ENCODE data around the gene CNTNAP2.

DNA sequence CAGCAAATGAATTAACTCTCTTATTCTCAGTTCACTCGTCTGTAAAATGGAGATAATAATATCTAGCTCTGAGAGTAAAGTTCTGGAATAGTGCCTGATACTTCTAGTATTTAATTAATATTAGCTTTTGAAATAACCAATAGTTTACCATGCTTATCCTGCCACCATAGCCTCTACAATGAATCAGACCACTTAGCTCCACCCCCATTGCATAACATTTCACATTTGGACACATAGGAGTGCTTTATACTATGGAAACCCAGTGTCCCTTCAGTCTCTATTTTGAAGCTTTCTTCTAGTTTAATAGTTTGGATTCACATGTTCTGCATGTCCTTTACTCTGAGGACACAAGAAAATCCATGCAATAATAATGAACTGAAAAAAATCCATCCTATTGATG lies 2046.6 kb downstream of the CNTNAP2 start:
- TF ChIP-seq, protein P1, sequence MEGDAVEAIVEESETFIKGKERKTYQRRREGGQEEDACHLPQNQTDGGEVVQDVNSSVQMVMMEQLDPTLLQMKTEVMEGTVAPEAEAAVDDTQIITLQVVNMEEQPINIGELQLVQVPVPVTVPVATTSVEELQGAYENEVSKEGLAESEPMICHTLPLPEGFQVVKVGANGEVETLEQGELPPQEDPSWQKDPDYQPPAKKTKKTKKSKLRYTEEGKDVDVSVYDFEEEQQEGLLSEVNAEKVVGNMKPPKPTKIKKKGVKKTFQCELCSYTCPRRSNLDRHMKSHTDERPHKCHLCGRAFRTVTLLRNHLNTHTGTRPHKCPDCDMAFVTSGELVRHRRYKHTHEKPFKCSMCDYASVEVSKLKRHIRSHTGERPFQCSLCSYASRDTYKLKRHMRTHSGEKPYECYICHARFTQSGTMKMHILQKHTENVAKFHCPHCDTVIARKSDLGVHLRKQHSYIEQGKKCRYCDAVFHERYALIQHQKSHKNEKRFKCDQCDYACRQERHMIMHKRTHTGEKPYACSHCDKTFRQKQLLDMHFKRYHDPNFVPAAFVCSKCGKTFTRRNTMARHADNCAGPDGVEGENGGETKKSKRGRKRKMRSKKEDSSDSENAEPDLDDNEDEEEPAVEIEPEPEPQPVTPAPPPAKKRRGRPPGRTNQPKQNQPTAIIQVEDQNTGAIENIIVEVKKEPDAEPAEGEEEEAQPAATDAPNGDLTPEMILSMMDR (conservative IDR thresholded peaks at IDR 0.05) = no peak
- TF ChIP-seq ZFX (IDR thresholded peaks at IDR 0.05) = no peak

All from C4-2B (cell line).